Islet precursor cell (in vitro differentiated cells): ENCODE results near the gene ARHGAP18.

Source experiments
- DNase-seq: peaks from one replicate; pipeline ENCODE4 v3.0.0-alpha.2; 2018

ARHGAP18 gene

DNA sequence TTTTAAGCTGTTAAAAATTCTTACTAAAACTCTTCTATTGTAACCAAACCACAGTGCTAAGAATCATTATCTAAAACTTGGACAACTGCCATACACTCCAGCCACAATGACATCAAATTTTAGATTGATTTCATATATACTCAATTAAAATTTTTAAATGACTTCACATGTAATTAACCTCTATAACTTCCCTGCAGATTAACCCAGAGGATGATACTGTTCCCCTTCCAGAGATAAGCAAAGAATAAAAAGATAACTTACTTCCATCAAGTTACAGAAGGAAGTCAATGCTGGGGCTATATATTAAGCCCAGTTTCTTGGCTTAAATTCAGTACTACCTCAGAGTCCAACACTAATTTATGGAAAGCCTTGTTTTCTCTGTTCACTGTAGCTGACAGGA lies 71.3 kb downstream of the ARHGAP18 start:
- DNase-seq, result no peak

DNA sequence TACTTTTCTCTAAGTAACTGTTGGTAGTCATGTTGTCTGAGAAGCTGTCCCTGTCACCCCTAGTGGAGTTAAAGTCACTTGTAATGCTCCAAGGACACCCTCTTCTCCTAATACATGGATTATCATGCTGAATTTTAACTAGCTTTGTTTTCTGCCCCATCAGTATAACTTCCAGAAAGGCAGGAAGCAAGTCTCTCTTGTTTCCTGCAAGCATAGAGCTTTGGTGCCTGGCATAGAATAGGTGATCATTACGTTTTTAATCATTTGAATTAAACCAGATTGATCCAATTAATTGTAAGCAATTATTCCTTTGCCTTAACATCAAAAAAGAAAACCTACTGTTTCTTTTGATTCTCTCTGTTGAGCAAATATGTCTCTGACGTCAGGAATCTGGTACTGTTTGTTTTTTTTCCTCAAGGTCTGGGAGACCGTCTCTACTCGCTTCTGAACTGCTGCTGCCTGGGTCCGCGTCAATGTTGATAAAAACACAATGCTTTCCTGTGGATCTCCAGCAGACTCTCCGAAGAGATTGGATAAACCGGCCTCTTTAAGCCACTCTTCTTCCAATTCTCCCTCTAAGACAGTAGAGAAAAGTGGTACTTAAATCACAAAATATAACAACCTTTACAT lies 71.8 kb downstream of the ARHGAP18 start:
- no peak for DNase-seq

DNA sequence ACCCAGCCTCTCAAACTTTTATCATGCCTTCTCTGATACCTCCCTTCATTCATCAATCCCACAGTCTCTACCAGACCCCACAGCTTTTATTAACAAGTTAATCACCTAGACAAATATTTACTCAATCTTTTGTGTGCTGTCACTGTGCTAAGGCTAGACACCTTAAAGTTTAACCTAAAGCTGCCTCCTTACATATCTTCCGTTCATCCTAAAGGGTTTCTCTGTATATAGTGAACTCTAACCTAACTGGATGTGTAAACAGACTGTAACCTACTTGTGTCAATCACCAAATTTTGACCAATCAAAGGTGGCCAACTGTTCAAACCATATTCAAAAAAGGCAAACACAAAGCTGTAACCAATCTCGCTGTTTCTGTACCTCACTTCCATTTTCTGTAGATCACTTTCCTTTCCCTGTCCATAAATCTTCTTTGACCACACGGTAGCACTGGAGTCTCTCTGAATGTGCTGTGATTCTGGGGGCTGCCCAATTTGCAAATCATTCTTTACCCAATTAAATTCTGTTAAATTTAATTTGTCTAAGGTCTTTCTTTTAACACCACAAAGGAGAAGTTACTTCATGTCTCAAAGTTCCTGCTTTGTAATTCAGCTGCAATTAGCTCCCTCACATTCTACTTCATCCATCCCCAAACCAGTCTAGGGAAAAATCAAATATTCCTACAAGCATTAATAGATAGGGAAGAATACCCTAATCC lies 72.5 kb downstream of the ARHGAP18 start:
- no peak for DNase-seq

GRCh38 chr6:129635396-129636130 lies 74.4 kb downstream of the ARHGAP18 start:
- DNase-seq, result no peak

GRCh38 chr6:129634411-129635230 lies 75.4 kb downstream of the ARHGAP18 start:
- DNase-seq, result no peak

GRCh38 chr6:129633529-129633928 lies 76.4 kb downstream of the ARHGAP18 start:
- no peak for DNase-seq

DNA sequence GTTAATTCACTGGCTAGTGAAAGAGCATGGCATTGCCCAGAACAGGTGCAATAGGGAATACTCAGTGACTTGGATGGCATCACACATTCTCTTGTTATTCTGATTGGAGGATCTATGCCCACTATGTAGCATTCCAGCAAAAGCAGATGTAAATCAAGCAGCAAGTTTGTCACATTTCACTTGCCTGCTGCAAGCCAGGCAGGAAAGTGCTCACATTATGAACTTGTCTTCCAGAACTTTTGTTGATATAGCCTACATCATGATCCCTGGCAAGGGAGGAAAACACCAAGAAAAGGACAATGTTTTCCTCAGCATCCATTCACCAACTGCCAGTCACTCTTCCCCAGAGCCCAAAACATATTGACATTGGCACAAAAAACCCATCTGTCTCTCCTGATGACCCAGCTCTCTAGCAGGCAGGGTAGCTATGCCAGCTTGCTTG lies 77.8 kb downstream of the ARHGAP18 start:
- no peak for DNase-seq

- no peak for DNase-seq
Observed at GRCh38 chr6:129631070-129631469, 78.9 kb downstream of the ARHGAP18 start.

DNA sequence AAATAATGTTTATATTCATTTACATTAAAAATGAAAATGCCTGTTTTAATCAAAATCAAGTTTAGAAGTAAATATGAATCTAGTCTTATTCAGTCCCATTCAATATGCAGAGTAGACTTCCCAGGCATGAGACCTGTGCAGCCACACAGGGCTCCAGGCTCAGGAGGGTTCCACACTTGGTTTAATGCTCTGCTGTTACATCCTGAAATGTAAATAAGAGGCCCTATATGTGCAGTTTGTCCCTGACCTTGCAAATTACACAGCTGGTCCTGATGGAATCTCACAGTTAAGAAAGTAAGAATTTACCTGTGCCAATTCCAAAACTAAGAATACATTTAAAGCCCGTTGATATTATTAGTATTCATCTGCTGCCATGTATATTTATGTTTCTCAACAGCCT lies 79.4 kb downstream of the ARHGAP18 start:
- no peak for DNase-seq

GRCh38 chr6:129628101-129628815 lies 81.7 kb downstream of the ARHGAP18 start:
- DNase-seq, result no peak

GRCh38 chr6:129624488-129624887 lies 85.5 kb downstream of the ARHGAP18 start:
- no peak for DNase-seq

DNA sequence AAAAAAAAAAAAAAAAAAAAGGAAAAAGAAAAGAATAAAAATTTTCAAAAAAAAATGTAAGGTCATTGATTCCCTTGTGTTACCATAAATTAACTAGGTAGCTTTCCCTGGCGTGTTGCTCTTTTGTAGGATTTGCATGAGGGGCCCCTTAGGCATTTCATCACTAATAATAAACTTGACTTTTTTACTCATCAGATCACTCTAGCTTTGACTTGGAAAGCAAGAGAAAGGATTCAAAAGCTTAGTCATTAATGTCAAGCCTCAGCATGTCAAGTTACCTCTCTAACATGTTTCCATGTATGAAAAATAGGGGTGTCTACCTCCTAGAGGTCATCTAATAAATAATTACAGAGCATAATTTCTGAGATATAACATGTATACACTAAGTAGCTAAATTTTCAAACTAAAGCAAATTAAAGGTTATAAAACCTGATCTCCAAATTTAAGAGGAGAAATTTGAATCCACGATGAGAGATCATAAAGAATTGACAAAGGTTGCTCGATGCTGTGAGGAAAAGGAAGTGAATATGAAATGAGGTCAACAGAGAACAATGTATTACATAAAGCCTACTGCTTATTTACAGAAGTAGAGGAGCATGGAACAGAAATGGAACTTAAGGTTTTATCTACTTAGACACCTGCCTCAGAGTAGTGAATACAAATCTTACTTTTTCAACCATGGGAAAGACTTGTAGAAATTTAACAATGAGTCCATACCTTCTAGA lies 86.8 kb downstream of the ARHGAP18 start:
- no peak for DNase-seq

DNA sequence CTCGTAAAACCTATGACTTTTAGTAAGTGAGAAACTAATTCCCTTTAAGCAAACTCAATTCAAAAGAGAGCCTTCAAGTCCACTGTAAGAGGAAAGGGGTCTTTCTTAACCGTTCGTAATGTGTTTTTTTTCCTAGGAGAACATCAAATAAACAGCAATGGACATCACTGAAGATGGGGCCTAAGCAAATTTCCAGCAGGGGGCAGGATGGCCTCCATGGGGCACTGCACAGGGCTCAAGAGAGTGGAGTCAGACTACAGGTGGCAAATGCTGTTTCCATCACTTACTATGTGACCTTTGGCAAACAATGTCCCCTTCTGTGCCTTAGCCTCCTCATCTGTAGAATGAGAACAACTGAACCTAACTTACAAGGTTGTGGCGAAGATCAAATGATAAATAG lies 88.7 kb downstream of the ARHGAP18 start:
- no peak for DNase-seq

- DNase-seq, result no peak
Observed at GRCh38 chr6:129620234-129620610, 89.8 kb downstream of the ARHGAP18 start.

GRCh38 chr6:129619579-129620233 lies 90.3 kb downstream of the ARHGAP18 start:
- no peak for DNase-seq

GRCh38 chr6:129617986-129618385 lies 92.0 kb downstream of the ARHGAP18 start:
- no peak for DNase-seq

- no peak for DNase-seq
Observed at GRCh38 chr6:129615496-129615895, 94.5 kb downstream of the ARHGAP18 start.

DNA sequence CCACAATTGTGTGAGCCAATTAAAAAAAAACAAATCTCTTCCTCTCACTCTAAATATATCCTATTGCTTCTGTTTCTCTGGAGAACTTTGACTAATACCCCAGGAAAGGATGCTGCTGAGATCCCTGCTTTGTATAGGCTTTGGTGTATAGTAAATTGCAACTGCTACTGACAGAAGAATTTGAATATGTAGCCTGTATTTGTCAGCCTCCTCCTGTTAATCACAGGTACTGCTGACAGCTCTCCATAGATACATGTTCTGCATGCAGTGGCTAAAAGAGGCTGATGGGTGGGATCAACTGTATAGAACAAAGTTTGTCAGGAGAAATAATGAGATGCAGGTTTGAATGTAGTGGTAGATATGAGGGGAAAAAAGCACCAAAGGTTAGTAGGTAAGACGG lies 95.0 kb downstream of the ARHGAP18 start:
- no peak for DNase-seq

DNA sequence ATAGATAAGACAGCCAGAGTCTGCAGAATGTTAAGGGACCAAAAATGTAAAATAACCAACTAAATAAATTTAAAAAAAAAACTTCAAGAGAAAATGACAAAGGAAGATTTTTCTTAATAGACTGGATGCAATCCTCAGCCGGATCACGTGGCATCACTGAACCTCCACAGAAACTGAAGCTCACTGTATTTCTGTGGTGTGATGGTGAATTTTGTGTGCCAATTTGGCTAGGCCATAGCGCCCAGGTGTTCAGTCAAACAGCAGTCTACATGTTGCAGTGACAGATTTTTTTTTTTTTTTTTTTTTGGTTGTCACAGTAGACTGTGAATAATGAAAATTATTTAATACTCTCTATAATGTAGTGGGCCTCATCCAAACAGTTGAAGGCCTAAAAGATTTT lies 95.5 kb downstream of the ARHGAP18 start:
- no peak for DNase-seq

- no peak for DNase-seq
Observed at GRCh38 chr6:129612440-129612839, 97.5 kb downstream of the ARHGAP18 start.

GRCh38 chr6:129609635-129610034 lies 100.3 kb downstream of the ARHGAP18 start:
- no peak for DNase-seq
